HG03558 (cell line): ENCODE data around the gene CELF2.
"Not testable (repeated sequence)": the region's sequence is repeated elsewhere in the genome, so short reads cannot be mapped to it uniquely, and the experiment has no call there.

Experiments
- ATAC-seq: cut with Tn5 transposase; IDR thresholded peaks from one replicate; pipeline ENCODE4 v1.9.1; 2021; ENCODE audit warnings: moderate number of reproducible peaks; ENCODE audit not compliant: unreplicated experiment; ENCODE audit errors: extremely low read depth

CELF2 gene

GRCh38 chr10:11329062-11329673, 311.5 kb downstream of the CELF2 start:
- no peak for ATAC-seq

- ATAC-seq: no peak
Measured at GRCh38 chr10:11330383-11331045, 312.8 kb downstream of the CELF2 start.

- ATAC-seq: no peak
Measured at GRCh38 chr10:11331046-11331577, 313.4 kb downstream of the CELF2 start.

DNA sequence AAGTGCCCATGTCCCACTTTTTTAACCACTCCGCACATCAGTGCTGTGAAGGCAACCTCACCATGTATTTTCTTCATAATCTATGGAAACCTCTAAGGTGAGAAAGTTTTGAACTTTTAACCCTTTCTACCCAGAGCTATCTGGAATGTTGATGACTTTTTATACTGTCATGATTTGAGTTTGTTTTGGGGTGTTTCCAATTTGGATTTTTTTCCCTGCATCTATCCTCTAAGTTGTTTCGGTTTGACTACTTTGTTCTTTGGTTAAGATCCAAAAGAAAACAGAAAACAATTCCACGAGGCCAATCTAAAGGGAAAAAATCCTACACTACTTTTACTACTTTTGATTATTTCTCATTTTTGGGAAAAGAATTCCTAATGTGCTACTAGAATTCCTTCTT, 314.1 kb downstream of the CELF2 start:
- no peak for ATAC-seq

GRCh38 chr10:11332846-11333245, 315.2 kb downstream of the CELF2 start:
- ATAC-seq: no peak

DNA sequence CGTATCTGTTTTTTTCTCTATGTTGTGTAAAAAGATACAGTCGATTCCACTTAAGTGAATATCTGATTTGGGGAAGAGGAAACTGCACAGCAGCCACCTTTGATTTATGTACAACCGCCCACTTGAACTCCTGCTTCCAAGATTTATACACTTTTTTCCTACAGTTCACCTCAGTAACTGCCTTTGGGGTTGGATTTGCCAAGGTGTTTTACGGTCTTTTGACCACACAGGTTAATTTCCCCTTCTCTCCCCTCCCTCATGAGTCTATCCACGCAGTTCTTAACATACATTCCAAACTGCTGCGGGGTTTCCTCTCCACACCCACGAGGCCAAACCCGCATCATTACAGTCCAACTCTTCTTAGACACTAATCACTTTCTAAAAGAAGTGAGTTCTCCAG, 316.8 kb downstream of the CELF2 start:
- no peak for ATAC-seq

GRCh38 chr10:11335167-11335652, 317.5 kb downstream of the CELF2 start:
- no peak for ATAC-seq

DNA sequence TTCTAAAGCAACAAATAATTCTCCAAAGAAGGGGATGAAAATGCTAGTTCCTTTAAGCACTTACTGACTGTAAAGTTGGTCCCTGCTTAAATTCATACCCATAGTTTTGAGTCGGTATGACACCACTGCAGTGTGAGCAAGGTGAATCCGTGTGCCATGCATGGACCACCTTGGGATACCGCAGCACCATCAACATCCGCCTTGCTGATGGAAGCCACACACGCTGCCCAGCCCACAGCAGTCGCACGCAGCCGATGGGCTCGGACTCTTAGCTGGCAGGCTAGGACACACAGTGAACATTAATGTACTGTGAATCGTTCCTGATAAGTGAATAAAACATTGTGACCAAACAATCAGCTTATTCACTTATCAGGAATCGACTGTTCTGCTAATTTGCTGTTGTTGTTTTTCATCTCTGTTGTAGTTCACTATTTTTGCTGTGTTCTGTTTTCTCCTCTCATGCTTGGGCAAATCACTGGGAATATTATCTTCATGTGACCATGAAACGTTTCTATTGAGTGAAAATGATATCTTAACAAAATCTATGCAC, 318.3 kb downstream of the CELF2 start:
- ATAC-seq: no peak

GRCh38 chr10:11336722-11337162, 319.1 kb downstream of the CELF2 start:
- ATAC-seq: no peak

DNA sequence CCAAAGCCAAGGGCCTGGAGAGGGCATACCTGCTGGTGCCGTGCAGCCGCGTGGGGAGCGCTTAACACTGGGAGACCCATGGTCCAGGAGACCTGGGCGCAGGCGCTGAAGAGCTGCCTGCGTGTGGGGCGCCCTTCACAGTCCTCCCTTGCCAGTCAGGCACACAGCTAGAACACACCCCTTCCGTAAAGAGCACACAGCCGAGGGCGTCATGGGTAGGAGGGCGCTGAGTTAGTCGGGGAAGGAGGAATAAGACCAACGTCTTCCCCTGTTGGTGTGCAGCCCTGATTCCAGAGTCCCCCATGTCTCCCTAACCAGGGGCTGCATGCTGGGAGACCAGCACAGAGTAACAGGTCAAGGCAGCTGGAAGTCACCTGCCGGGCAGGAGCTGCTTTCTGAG, 319.8 kb downstream of the CELF2 start:
- ATAC-seq: no peak

- ATAC-seq: no peak
Measured at GRCh38 chr10:11338160-11338844, 320.6 kb downstream of the CELF2 start.

GRCh38 chr10:11339013-11339412, 321.3 kb downstream of the CELF2 start:
- no peak for ATAC-seq

DNA sequence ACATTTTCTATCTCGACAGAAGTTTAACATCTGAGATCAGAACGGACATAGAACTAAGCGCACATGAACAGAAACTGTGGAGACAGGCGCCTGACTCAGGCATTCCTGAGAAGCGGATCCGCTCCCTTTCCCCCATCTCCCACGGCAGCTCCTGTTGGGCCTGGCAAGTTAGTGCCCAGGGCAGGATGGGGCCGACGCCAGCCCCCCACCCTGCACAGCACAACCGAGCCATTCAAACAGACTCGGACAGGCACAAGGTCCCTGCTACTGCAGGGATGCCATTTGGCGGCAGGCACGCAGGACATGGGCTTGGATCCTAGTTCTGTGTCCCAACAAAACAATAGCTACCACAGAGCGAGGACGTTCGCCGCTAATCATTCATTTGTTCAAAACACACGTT, 322.0 kb downstream of the CELF2 start:
- ATAC-seq: no peak

- ATAC-seq: no peak
Measured at GRCh38 chr10:11341283-11341960, 323.8 kb downstream of the CELF2 start.

DNA sequence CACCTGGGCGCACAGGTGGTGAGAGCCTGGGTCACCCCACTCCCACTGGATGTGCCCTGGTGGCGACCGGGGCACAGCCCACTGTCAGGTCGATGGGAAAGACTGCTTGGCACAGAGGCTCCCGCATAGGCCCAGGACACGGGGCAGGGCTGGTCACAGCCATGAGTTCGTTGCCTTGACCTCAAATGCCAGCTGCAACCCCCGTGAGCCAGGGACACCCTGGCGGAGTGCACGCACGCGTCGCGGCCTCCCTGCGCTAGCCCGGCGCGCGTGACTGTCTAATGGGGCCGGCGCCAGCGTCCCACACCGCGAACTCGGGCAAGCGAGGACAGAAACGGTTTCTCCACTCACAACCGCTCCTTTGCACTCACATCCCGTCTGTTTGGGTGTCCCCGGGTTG, 326.4 kb downstream of the CELF2 start:
- ATAC-seq: no peak

DNA sequence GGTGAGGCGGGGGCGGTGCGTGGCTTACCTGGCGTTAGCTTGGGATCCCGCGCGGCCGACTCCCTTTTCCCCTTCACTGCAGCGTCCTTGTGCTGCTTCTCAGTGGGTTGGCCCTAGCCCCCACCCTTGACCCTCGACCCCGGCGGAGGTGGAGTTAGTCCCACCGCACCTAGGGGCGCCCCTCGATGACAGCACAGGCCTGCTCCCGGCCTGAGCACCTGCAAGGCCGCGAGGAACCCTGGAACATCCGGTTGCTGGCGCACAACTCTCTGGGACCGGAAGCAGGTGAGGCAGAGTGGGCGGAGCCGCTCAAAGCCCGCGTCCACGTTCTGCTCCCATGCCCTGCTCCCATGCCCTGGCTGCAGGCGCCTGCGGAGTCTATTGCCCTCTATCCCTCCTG, 326.9 kb downstream of the CELF2 start:
- no peak for ATAC-seq

- peak; percentile 52 for ATAC-seq
Measured at GRCh38 chr10:11345224-11346054, 327.8 kb downstream of the CELF2 start.

- ATAC-seq: not testable (repeated sequence)
Measured at GRCh38 chr10:11347580-11347979, 329.9 kb downstream of the CELF2 start.

DNA sequence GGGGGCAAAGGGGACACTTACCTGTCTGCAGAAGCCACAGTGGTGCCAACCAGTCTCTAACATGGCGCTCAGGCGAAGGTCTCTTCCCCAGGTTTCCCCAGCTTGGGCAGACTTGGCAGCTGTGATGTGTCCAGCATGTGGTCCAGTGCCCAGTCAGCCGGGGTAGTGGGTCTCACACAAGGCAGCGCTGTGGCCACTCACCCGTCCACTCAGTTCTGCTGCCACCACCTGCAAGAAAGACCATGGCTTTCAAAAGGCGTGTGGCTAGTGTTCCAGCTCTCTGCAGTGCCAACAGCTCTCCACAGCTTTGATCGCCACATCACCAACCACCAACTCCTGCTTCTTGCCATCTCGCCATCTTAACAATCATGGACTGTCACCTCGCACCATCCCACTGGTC, 334.1 kb downstream of the CELF2 start:
- ATAC-seq: no peak
